ENCODE measurements around the gene CTNNA1.

Gene CTNNA1

DNA sequence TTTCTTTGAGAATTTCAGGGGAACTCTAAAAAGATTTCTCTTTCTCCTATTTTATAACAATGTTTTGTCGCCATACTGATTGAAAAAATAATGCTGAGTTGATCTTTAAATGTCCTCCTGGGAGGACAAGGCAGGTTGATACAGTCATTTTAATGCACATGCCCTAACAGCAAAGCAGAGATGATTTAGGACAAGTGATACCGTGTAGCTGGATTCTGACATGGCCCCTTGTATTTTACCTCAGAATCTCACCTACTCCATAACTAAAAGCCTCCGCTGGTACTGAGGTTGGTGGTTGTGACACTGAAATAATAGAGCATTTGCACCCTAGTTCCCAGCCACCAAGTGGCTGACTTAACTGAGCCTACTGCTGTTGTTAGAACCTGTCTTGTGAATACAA, 122.7 kb downstream of the CTNNA1 start:
- H3K9ac ChIP-seq (ENCODE audit: low read length): no peak overlapping the region
- no peaks in the 10 kb centered on the region for H3K9me3 ChIP-seq (ENCODE audit: insufficient read depth, low read length)
- no peaks in the 10 kb centered on the region for H3K79me2 ChIP-seq (ENCODE audit: insufficient read depth, low read length)
- H3K4me3 ChIP-seq (ENCODE audit: insufficient read depth, low read length, poor library complexity, severe bottlenecking): no peak overlapping the region
- H2AFZ ChIP-seq (ENCODE audit: low read depth, low read length, severe bottlenecking): no peak overlapping the region
- no peaks in the 10 kb centered on the region for H3K36me3 ChIP-seq (ENCODE audit: low read length)
- no peak overlapping the region for H3K27ac ChIP-seq (ENCODE audit: low read depth, low read length)
- no peaks in the 10 kb centered on the region for H3K27me3 ChIP-seq (ENCODE audit: low read length)
- no peaks in the 10 kb centered on the region for H3K9me2 ChIP-seq (replicated peaks; ENCODE audit: insufficient read depth, low read length)
- TF ChIP-seq, protein P1, sequence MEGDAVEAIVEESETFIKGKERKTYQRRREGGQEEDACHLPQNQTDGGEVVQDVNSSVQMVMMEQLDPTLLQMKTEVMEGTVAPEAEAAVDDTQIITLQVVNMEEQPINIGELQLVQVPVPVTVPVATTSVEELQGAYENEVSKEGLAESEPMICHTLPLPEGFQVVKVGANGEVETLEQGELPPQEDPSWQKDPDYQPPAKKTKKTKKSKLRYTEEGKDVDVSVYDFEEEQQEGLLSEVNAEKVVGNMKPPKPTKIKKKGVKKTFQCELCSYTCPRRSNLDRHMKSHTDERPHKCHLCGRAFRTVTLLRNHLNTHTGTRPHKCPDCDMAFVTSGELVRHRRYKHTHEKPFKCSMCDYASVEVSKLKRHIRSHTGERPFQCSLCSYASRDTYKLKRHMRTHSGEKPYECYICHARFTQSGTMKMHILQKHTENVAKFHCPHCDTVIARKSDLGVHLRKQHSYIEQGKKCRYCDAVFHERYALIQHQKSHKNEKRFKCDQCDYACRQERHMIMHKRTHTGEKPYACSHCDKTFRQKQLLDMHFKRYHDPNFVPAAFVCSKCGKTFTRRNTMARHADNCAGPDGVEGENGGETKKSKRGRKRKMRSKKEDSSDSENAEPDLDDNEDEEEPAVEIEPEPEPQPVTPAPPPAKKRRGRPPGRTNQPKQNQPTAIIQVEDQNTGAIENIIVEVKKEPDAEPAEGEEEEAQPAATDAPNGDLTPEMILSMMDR (IDR thresholded peaks at IDR 0.05; ENCODE audit: insufficient read depth, low read length, poor library complexity, severe bottlenecking): no peak
- TF ChIP-seq EZH2phosphoT487 (conservative IDR thresholded peaks at IDR 0.05; ENCODE audit: low read length): no peak
- H3F3A ChIP-seq (ENCODE audit: insufficient read depth): no peaks in the 10 kb centered on the region
- H3K4me2 ChIP-seq (ENCODE audit: low read depth, low read length, poor library complexity, severe bottlenecking): no peak overlapping the region
- no peaks in the 10 kb centered on the region for H4K20me1 ChIP-seq (ENCODE audit: low read depth, low read length)

DNA sequence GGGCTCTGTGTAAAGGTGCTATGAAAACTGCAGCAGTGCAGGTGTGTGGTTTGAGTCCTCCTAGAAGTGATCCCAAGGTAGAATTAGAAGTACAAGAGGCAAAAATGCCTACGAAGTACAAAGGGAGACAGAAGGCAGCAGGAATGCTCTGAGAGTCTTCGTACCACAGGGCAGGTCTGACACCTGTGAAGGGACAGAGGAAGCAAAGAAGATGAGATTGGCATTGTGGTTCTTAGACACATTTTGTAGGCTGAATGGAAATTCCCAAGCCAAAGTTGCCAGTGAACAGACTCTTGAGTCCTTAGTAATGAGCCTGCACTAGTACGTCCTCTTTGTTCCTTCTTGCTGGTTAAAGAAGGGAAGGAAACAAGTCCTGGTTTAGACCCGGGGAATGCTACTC, 123.6 kb downstream of the CTNNA1 start:
- no peak overlapping the region for H3K9ac ChIP-seq (ENCODE audit: low read length)
- H3F3A ChIP-seq (ENCODE audit: insufficient read depth): no peaks in the 10 kb centered on the region
- H3K27me3 ChIP-seq (ENCODE audit: low read length): no peaks in the 10 kb centered on the region
- H3K9me2 ChIP-seq (replicated peaks; ENCODE audit: insufficient read depth, low read length): no peaks in the 10 kb centered on the region
- H4K20me1 ChIP-seq (ENCODE audit: low read depth, low read length): no peaks in the 10 kb centered on the region
- no peak overlapping the region for H3K27ac ChIP-seq (ENCODE audit: low read depth, low read length)
- TF ChIP-seq, protein P1 (IDR thresholded peaks at IDR 0.05; ENCODE audit: insufficient read depth, low read length, poor library complexity, severe bottlenecking): no peak
- no peak for TF ChIP-seq EZH2phosphoT487 (conservative IDR thresholded peaks at IDR 0.05; ENCODE audit: low read length)
- no peak overlapping the region for H3K4me2 ChIP-seq (ENCODE audit: low read depth, low read length, poor library complexity, severe bottlenecking)
- H2AFZ ChIP-seq (ENCODE audit: low read depth, low read length, severe bottlenecking): no peak overlapping the region
- H3K36me3 ChIP-seq (ENCODE audit: low read length): no peaks in the 10 kb centered on the region
- no peaks in the 10 kb centered on the region for H3K9me3 ChIP-seq (ENCODE audit: insufficient read depth, low read length)
- H3K4me3 ChIP-seq (ENCODE audit: insufficient read depth, low read length, poor library complexity, severe bottlenecking): no peak overlapping the region
- H3K79me2 ChIP-seq (ENCODE audit: insufficient read depth, low read length): no peaks in the 10 kb centered on the region

DNA sequence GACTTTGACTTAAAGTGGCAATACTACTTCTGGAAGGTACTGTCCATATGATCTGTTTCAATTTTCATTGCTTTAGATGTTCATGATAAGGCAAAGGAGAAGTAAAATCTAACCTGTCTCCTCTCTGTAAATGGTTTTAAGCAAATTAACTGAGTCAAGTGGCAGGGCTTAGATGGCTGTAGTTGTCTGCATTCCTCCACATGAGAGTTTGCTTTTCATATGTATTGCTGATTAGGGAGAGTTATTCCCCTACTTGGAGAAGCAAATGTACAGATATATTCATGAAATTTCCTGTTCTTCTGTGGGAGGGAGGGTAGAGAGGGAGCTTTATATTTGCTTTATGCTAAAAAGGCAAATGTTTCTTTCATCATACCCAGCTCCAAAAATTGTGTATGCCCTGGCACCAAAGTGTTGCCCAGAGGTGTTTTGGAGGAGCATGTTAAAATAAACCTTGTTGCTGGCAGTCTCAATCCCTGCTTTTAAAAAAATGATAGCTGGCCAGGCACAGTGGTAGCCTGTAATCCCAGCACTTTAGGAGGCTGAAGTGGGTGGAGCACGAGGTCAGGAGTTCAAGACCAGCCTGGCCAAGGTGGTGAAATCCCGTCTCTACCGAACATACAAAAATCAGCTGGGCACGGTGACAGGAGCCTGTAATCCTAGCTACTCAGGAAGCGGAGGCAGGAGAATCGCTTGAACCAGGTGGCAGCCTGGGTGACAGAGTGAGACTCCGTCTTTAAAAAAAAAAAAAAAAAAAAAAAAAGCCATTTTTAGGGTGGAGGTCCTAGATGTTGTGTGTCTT, 125.4 kb downstream of the CTNNA1 start:
- no peaks in the 10 kb centered on the region for H3K79me2 ChIP-seq (ENCODE audit: insufficient read depth, low read length)
- TF ChIP-seq, protein P1 (IDR thresholded peaks at IDR 0.05; ENCODE audit: insufficient read depth, low read length, poor library complexity, severe bottlenecking): no peak
- no peak for TF ChIP-seq EZH2phosphoT487 (conservative IDR thresholded peaks at IDR 0.05; ENCODE audit: low read length)
- no peak overlapping the region for H3K4me2 ChIP-seq (ENCODE audit: low read depth, low read length, poor library complexity, severe bottlenecking)

More for the DNA sequence above, 125.4 kb downstream of the CTNNA1 start:
- H3K27me3 ChIP-seq (ENCODE audit: low read length): no peaks in the 10 kb centered on the region
- no peak overlapping the region for H3K27ac ChIP-seq (ENCODE audit: low read depth, low read length)
- H3K4me3 ChIP-seq (ENCODE audit: insufficient read depth, low read length, poor library complexity, severe bottlenecking): no peak overlapping the region
- no peaks in the 10 kb centered on the region for H3K9me3 ChIP-seq (ENCODE audit: insufficient read depth, low read length)
- H3K9ac ChIP-seq (ENCODE audit: low read length): no peak overlapping the region
- no peaks in the 10 kb centered on the region for H3K36me3 ChIP-seq (ENCODE audit: low read length)
- no peak overlapping the region for H2AFZ ChIP-seq (ENCODE audit: low read depth, low read length, severe bottlenecking)
- no peaks in the 10 kb centered on the region for H3F3A ChIP-seq (ENCODE audit: insufficient read depth)
- H4K20me1 ChIP-seq (ENCODE audit: low read depth, low read length): no peaks in the 10 kb centered on the region
- no peaks in the 10 kb centered on the region for H3K9me2 ChIP-seq (replicated peaks; ENCODE audit: insufficient read depth, low read length)

All from SU-DHL-6 (cell line).